D341Med (cell line): ENCODE results near the gene KCTD7.
"Not testable (repeated sequence)": the region's sequence is repeated elsewhere in the genome, so short reads cannot be mapped to it uniquely, and the experiment has no call there.

Source experiments
- DNase-seq: peaks from one replicate; pipeline ENCODE4 v3.0.0; 2012; ENCODE audit warnings: low spot score

KCTD7 gene

GRCh38 chr7:66628361-66629221 lies at the start of gene KCTD7:
KCTD7 (plus strand) TSS chr7:66628881; CDS start chr7:66629065, 184 bp downstream.
- DNase-seq, result peak; percentile 99

- DNase-seq, result not testable (repeated sequence)
These were observed 48.3 kb upstream of the KCTD7 start for GRCh38 chr7:66580380-66580779.

DNA sequence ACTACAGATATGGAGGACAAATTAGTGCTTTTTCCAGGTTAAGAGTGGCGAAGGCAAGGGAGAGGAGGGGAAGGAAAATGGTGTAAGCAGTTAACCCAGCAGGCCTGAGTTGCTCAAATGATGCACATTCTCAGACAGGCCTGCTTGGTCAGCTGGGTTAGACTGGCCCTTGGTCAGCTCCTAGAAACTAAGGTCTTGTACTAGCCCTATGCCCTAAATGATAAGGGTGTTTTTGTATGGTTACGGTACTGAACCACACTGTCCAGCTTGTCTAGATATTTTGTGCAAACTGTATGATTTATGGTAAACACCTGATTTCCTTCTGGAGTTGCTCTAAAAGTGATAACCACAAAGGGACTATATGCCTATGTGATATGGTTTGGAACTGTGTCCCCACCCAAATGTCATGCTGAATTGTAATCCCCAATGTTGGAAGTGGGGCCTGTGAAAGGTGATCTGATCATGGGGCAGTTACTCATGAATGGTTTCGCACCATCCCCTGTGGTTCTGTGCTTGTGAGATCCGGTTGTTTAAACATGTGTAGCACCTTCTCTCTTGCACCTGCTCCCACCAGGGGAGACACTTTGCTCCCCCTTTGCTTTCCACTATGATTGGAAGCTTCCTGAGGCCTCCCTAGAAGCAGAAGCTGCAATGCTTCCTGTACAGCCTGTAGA lies 45.7 kb upstream of the KCTD7 start:
- not testable (repeated sequence) for DNase-seq

DNA sequence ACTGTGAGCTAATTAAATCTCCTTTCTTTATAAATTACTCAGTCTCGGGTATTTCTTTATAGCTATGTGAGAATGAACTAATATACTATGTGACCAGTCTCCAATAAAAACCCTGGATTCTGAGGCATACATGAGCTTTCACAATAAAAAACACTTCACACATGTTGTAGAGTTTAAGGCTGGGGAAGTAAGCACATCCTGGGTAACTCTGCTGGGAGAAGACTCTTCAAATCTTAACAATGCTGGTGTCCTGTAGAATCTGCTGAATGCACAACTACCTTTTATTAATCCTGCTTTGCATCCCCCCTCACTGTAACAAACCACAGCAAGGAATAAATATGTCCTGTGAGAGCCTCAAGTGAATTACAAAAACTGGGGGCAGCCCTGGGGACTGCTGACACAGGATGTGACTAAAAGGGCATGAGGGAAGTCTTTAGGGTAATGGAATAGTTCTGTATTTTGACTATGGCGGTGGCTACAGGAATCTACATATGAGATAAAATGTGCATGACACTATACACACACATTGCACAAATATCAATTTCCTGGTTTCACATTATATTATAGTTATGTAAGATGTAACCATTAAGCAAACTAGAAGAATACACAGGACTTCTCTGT lies 45.1 kb upstream of the KCTD7 start:
- DNase-seq, result no peak

DNA sequence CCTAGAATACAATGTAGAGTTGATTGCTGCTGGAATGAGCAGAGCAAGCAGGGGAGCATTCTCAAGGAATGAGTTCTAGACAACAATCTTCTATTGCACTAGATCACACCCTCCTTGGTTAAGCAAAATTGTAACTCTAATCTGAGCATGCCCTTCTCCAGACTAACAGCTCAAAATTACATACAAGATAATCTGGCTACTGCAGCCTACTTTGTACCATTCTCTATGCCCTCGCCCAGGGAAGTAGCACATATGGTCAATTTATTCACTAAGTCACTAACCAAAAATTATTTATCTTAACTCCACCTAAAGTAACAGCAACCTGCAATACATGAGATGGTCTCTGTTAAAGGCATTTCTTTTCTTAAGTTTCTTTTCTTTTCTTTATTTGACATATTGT lies 42.5 kb upstream of the KCTD7 start:
- DNase-seq, result no peak

GRCh38 chr7:66588226-66588625 lies 40.5 kb upstream of the KCTD7 start:
- not testable (repeated sequence) for DNase-seq

DNA sequence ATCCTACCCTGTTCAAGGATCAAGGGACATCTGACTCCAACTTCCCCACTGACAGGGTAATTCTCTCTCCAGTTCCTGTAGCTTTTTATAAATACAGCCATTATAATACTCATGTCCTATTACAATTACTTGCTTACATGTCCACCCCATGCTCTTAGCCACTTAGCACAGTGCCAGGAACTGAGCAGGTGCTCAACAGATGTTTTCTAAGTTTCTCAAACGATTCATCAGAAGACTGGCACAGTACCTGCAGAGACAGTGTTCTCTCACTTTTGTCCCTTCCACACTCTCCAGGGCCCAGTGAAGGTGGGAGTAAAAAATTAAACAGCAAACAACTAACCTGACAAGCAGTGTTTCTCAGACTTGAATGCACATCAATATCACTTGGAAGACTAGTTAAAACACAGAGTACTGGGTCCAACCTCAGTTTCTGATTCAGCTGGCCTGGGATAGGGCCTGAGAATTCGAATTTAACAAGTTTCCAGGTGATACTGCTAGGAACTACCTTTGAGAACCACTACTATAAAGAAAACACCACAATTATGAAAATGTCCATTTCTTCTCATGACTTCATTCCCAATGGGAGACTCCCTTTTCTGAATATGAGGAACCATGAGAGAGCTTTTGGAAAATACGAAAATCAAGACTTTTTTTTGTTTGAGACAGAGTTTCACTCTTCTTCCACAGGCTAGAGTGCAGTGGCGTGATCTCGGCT lies 39.7 kb upstream of the KCTD7 start:
- DNase-seq, result not testable (repeated sequence)

GRCh38 chr7:66590302-66591057 lies 38.2 kb upstream of the KCTD7 start:
- DNase-seq, result not testable (repeated sequence)

DNA sequence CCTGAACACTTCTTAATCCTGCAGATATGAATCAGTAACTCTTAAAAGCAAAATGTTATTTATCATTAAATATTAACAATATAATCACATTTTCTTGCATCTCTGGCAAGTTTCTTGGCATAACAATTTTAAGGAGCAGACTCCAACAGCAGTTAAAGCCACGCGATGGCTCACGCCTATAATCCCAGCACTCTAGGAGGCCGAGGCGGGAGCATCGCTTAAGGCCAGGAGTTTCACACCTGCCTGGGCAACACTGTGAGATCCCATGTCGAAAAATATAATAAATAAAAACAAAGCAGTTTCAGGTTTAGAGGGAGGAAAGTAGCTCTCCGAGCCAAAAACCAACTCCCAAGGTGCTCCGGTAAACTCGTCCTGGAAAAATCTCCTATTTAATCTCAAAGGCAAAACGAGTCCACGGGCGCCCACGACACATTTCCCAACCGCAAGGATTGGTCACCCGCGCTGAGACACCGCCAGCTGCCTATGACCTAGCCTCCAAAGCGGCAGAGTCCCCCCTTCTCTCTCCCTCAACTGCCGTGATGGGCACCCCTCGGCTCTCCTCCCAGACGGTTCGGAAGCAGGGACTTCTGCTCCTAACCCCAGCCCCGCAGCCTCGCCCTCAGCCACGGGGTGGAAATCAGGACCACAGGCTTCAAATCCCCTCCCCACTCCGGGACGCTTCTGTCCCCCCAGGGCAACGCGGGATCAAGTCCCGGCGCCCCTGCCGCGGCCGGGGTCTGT lies 37.5 kb upstream of the KCTD7 start:
- DNase-seq, result not testable (repeated sequence)

GRCh38 chr7:66591799-66592596 lies 36.7 kb upstream of the KCTD7 start:
- peak; percentile 94 for DNase-seq

DNA sequence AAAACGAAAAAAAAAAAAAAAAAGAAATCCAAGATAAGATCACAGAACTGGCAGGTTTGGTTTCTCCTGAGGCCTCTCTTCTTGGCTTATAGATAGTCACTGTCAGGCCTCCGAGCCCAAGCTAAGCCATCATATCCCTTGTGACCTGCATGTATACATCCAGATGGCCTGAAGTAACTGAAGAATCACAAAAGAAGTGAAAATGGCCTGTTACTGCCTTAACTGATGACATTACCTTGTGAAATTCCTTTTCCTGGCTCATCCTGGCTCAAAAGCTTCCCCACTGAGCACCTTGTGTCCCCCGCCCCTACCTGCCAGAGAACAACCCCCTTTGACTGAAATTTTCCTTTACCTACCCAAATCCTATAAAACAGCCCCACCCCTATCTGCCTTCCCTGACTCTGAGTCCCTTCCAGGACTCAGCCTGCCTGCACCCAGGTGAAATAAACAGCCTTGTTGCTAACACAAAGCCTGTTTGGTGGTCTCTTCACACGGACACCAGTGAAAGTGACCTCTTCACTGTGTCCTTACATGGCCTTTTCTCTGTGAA lies 36.0 kb upstream of the KCTD7 start:
- DNase-seq, result not testable (repeated sequence)

GRCh38 chr7:66594082-66594481 lies 34.6 kb upstream of the KCTD7 start:
- DNase-seq, result not testable (repeated sequence)

- DNase-seq, result no peak
These were observed 31.2 kb upstream of the KCTD7 start for GRCh38 chr7:66597461-66597860.

GRCh38 chr7:66602159-66602558 lies 26.5 kb upstream of the KCTD7 start:
- no peak for DNase-seq

GRCh38 chr7:66604198-66604597 lies 24.5 kb upstream of the KCTD7 start:
- no peak for DNase-seq

DNA sequence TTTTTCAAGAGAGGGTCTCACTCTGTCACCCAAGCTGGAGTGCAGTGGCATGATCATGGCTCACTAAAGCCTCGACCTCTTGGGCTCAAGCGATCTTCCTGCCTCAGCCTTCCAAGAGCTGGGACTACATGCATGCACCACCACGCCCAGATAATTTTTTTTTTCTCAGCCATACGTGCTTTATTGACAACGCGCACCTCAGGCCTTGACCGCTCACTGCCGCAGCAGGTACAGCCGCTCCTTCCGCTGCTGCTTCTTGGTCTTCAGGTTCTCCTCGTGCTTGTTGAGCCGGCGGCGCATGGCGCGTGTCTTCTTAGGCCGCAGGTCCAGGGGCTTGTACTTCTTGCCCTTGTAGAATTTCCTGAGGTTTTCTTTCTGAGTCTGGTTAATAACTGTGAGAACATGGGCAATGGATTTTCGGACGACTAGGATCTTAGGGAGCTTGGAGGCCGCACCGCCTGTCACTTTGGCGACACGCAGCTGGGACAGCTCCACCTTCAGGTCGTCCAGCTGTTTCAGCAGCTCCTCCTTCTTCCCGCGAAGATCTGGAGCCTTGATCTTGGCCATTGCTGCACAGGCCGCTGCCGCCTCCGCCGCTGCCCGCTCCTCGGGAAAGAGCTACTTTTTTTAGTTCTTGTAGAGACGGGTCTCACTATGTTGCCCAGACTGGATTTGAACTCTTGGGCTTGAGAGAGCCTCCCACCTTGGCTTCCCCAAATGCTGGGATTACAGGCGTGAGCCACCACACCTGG lies 22.0 kb upstream of the KCTD7 start:
- not testable (repeated sequence) for DNase-seq

GRCh38 chr7:66609176-66609575 lies 19.5 kb upstream of the KCTD7 start:
- DNase-seq, result no peak

DNA sequence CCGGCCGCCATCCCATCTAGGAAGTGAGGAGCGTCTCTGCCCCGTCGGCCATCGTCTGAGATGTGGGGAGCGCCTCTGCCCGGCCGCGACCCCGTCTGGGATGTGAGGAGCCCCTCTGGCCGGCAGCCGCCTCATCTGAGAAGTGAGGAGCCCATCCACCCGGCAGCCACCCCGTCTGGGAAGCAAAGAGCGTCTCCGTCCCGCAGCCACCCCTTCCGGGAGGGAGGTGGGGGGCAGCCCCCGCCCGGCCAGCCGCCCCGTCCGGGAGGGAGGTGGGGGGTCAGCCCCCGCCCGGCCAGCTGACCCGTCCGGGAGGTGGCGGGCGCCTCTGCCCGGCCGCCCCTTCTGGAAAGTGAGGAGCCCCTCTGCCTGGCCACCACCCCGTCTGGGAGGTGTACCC lies 14.1 kb upstream of the KCTD7 start:
- DNase-seq, result not testable (repeated sequence)

GRCh38 chr7:66615699-66616098 lies 13.0 kb upstream of the KCTD7 start:
- no peak for DNase-seq
